ENCODE measurements around the gene C1orf159. TPM values are rescaled to one million over a fixed set of nuclear protein-coding genes. Genes with fewer than 3 reads are reported as not detected.

The C1orf159 gene
- total RNA-seq, 4 donors from 2014 or later, result 6.9 to 19.6 (median 14.7) TPM

- TF ChIP-seq POLR2A (IDR thresholded peaks at IDR 0.05), result no peak
- TF ChIP-seq, protein P1, sequence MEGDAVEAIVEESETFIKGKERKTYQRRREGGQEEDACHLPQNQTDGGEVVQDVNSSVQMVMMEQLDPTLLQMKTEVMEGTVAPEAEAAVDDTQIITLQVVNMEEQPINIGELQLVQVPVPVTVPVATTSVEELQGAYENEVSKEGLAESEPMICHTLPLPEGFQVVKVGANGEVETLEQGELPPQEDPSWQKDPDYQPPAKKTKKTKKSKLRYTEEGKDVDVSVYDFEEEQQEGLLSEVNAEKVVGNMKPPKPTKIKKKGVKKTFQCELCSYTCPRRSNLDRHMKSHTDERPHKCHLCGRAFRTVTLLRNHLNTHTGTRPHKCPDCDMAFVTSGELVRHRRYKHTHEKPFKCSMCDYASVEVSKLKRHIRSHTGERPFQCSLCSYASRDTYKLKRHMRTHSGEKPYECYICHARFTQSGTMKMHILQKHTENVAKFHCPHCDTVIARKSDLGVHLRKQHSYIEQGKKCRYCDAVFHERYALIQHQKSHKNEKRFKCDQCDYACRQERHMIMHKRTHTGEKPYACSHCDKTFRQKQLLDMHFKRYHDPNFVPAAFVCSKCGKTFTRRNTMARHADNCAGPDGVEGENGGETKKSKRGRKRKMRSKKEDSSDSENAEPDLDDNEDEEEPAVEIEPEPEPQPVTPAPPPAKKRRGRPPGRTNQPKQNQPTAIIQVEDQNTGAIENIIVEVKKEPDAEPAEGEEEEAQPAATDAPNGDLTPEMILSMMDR (IDR thresholded peaks at IDR 0.05), result no peak
- Histone ChIP-seq H3K4me1 (peaks cover 8 to 10% (median 9%) of the 10 kb centered on the region in 3 donors), H3K4me3 (no peak overlapping the region), H3K27me3 (peaks cover 0 to 8% (median 0%) of the 10 kb centered on the region in 4 donors), H3K36me3 (peaks cover 0 to 31% (median 0%) of the 10 kb centered on the region in 3 donors), H3K9me3 (no peaks in the 10 kb centered on the region), H3K27ac (no peak overlapping the region)
- no peak for DNase-seq
- 80 to 89% methylated on average over 4 to 9 of the region's 38 CpGs for WGBS, 2 donors
- intact Hi-C loops (cut with DNase I), result no loop called here
Measured at GRCh38 chr1:1084372-1085170, 31.3 kb downstream of the C1orf159 start.

- H3K9me3 ChIP-seq, result no peaks in the 10 kb centered on the region
- peaks cover 0 to 31% (median 0%) of the 10 kb centered on the region in 3 donors for H3K36me3 ChIP-seq
- peaks cover 0 to 14% (median 0%) of the 10 kb centered on the region in 4 donors for H3K27me3 ChIP-seq
- TF ChIP-seq, protein P1 (IDR thresholded peaks at IDR 0.05), result no peak
- TF ChIP-seq POLR2A (IDR thresholded peaks at IDR 0.05), result no peak
- H3K27ac ChIP-seq, result no peak overlapping the region
- intact Hi-C loops (cut with DNase I), result no loop called here
- H3K4me1 ChIP-seq, result peaks cover 13 to 15% (median 14%) of the 10 kb centered on the region in 3 donors
- no peak overlapping the region for H3K4me3 ChIP-seq
- WGBS, 2 donors, result 88 to 90% methylated on average over 14 to 21 of the region's 43 CpGs
- DNase-seq, result no peak
Measured at GRCh38 chr1:1083416-1084371, 32.2 kb downstream of the C1orf159 start.

DNA sequence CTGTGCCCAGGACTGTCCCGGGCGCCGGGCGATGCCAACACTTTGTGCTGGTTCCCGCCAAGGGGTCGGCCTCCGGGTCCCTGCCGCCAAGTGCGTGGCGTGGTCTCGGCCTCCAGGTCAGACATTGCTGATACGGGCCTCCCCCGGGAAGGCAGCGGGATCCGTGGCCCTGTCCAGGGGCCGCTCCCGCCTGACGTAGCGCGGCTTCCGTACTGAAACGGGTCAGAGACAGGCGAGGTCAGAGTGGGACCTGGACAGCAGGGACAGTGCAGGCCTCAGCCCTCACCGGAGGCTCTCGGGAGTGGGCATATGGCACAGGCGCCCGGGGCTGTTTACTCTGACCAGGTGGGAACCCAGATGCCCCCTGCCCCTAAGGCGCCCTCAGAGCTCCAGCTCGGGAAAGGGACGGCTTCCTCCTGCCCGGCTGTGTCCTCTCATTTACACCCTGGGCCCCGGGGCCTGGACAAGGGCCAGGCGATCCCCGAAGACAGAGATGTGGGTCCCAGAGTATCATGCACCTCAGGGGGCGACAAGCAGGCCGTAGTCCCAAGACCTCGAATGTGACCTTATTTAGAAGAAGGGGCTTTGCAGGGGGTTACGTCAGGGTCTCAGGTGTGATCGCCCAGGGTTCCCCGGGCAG is 33.0 kb downstream of the C1orf159 start:
- Histone ChIP-seq H3K36me3 (peaks cover 0 to 31% (median 0%) of the 10 kb centered on the region in 3 donors), H3K4me1 (peaks cover 13 to 15% (median 14%) of the 10 kb centered on the region in 3 donors), H3K27me3 (peaks cover 0 to 14% (median 0%) of the 10 kb centered on the region in 4 donors), H3K9me3 (no peaks in the 10 kb centered on the region), H3K4me3 (no peak overlapping the region), H3K27ac (no peak overlapping the region)
- intact Hi-C loops (cut with DNase I), result no loop called here
- DNase-seq, result no peak
- 100% methylated on average over 3 to 4 of the region's 40 CpGs for WGBS, 2 donors
- TF ChIP-seq POLR2A (IDR thresholded peaks at IDR 0.05), result no peak
- TF ChIP-seq, protein P1 (IDR thresholded peaks at IDR 0.05), result no peak

- 71 to 80% methylated on average over 1 to 5 of the region's 27 CpGs for WGBS, 2 donors
- Histone ChIP-seq H3K4me3 (no peak overlapping the region), H3K27me3 (peaks cover 0 to 14% (median 0%) of the 10 kb centered on the region in 4 donors), H3K9me3 (no peaks in the 10 kb centered on the region), H3K36me3 (peaks cover 0 to 29% (median 0%) of the 10 kb centered on the region in 3 donors), H3K27ac (no peak overlapping the region), H3K4me1 (peaks cover 13 to 15% (median 14%) of the 10 kb centered on the region in 3 donors)
- TF ChIP-seq, protein P1 (IDR thresholded peaks at IDR 0.05), result no peak
- no peak for TF ChIP-seq POLR2A (IDR thresholded peaks at IDR 0.05)
- no peak for DNase-seq
- intact Hi-C loops (cut with DNase I), result no loop called here
Measured at GRCh38 chr1:1082239-1082775, 33.6 kb downstream of the C1orf159 start.

All from esophagus squamous epithelium (tissue), 5 donors.